HG03521 (cell line): Measurements from ENCODE around the gene PRIM1.
A peak's percentile ranks its signal among the peaks of the same experiment; 100 is the strongest.
"Not testable (repeated sequence)": the region's sequence is repeated elsewhere in the genome, so short reads cannot be mapped to it uniquely, and the experiment has no call there.

ENCODE experiments used
- ATAC-seq: cut with Tn5 transposase; IDR thresholded peaks from one replicate; pipeline ENCODE4 v1.9.1; 2021; ENCODE audit warnings: mild to moderate bottlenecking, moderate library complexity; ENCODE audit not compliant: unreplicated experiment

The PRIM1 gene

DNA sequence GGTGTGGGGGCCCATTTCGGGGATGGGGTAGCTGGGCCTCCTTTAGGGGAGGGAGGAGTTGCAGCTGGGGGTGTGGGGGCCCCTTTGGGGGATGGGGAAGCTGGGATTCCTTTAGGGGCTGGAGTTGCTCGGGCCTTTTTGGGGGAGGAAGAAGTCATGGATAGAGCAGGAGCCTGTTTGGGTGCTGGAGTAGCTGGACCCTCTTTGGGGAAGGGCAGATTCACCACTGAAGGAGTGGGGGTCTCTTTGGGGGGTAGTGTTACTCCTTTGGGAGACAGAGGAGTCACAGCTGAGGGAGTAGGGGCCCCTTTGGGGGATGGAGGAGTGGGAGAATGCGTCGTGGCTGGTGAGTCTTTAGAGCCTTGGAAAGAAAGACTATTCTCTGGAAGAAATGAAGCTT is 33.5 kb downstream of the PRIM1 start:
- ATAC-seq: no peak

GRCh38 chr12:56718149-56718548 is 34.0 kb downstream of the PRIM1 start:
- ATAC-seq: no peak

GRCh38 chr12:56716933-56717880 is 34.9 kb downstream of the PRIM1 start:
- ATAC-seq: no peak

GRCh38 chr12:56716458-56716857 is 35.7 kb downstream of the PRIM1 start:
- no peak for ATAC-seq

GRCh38 chr12:56715798-56716197 is 36.3 kb downstream of the PRIM1 start:
- ATAC-seq: no peak

- ATAC-seq: no peak
Observed at GRCh38 chr12:56714431-56714929, 37.6 kb downstream of the PRIM1 start.

DNA sequence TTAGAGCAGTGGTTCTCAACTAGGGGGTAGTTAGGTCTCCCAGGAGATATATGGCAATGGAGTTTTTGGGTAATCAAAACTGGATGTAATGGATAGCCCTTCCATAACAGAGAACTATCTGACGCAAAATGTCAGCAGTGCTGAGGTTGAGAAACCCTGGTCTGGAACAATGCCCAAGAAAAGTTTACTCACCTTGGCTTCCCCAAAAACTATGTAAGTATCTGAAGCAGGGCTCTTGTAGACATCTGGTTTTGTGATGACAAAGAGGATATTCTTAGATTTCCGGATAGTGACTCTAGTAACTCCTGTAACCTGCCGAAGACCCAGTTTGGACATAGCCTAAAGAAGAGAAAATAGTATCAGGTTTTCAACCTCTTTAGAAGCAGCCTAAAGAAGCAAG is 38.8 kb downstream of the PRIM1 start:
- ATAC-seq: no peak

DNA sequence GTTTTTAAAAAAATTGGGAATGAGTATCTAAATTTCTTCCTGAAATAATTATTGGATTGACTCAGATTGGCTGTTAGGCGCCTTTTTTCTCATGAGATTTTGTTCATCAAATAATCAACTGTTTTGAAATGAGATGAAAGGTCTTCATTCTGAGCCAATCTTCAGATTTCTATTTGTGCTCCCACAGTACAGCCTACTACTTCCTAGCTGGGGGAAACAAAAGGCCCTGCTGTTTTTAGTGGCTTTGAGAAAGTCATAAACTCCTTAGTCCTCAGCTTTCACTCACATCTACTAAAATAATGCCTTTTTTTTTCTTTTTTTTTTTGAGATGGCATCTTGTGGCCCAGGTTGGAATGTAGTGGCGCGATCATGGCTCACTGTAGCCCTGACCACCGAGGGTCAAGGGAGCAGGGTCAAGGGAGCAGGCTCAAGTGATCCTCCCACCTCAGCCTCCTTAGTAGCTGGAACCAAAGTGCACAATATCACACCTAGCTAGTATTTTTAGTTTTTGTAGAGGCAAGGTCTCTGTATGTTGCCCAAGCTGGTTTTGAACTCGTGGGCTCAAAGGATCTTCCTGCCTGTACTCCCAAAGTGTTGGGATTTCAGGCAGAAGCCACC is 42.3 kb downstream of the PRIM1 start:
- no peak for ATAC-seq

DNA sequence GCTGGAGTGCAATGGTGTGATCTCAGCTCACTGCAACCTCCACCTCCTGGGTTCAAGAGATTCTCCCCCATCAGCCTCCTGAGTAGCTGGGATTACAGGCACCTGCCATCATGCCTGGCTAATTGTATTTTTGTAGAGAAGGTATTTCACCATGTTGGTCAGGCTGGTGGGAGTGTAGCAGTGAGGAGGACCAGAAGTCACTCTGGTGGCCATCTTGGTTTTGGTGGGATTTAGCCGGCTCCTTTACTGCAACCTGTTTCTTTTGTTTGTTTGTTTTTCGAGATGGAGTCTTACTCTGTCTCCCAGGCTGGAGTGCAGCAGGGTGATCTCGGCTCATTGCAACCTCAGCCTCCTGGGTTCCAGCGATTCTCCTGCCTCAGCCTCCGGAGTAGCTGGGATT is 47.6 kb downstream of the PRIM1 start:
- ATAC-seq: not testable (repeated sequence)

- ATAC-seq: no peak
Observed at GRCh38 chr12:56699020-56699661, 53.0 kb downstream of the PRIM1 start.

DNA sequence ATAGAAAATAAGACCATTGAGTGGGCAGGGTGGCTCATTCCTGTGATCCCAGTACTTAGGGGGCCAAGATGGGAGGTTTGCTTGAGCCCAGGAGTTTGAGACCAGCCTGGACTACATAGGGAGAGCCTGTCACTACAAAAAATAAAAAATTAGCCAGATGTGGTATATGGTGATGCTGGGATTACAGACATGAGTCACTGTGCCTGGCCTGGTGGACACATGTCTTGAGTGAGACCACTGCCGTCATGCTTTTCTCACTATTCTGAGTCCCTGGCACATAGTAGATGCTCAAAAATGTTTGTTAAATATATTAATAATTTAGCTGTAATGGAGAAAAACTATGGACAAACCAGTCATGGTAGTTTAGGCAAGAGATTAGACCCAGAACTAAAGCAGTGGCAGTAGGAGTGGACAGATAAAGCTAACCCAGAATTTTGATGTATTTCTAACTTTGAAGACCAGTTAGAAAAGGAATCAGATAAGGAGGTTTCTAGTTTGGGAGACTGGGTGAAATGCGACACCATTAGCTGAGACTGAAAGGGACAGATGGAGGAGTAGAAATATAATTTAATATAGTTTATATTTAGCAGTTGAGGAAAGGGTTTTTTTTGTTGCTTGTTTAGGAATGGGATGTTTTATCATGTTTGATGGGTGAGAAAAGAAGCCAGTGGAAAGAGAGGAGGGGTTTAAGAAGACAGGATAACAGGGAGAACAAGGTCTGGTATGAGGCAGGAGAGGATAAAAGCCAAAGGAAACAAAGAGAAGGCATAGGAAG is 56.6 kb downstream of the PRIM1 start:
- ATAC-seq: no peak

GRCh38 chr12:56694161-56694560 is 58.0 kb downstream of the PRIM1 start:
- no peak for ATAC-seq

- no peak for ATAC-seq
Observed at GRCh38 chr12:56688846-56689109, 63.3 kb downstream of the PRIM1 start.

- peak; percentile 61 for ATAC-seq
Observed at GRCh38 chr12:56688129-56688845, 63.8 kb downstream of the PRIM1 start, which contains the start of gene PTGES3. Gene PTGES3, minus strand, starts transcription at chr12:56688284. Its CDS starts 285 bp downstream, at chr12:56687999.

GRCh38 chr12:56687223-56688128 is 64.6 kb downstream of the PRIM1 start:
- no peak for ATAC-seq

GRCh38 chr12:56684745-56685359 is 67.3 kb downstream of the PRIM1 start:
- ATAC-seq: no peak

GRCh38 chr12:56682323-56682722 is 69.8 kb downstream of the PRIM1 start:
- ATAC-seq: no peak
